GM23338 (cell line): ENCODE data around the gene EYA3. TPM values are rescaled to one million over a fixed set of nuclear protein-coding genes. Genes with fewer than 3 reads are reported as not detected.

Experiments used
- ATAC-seq: fragments of 200-7000 bp; cut with Tn5 transposase; 3 replicates; pipeline ENCODE4 v1.9.1; 2020
- DNase-seq: peaks from one replicate; pipeline ENCODE4 v3.0.0-alpha.2; 2015; ENCODE audit warnings: low spot score
- H2AFZ ChIP-seq: fragments of 200-600 bp; sonication (generic); 2 replicates; pipeline ENCODE4 v1.8.0; 2016; ENCODE audit warnings: antibody characterized with exemption, mild to moderate bottlenecking, moderate library complexity
- H3F3A ChIP-seq: fragments of 200-600 bp; sonication (generic); replicated peaks from 2 replicates; pipeline ENCODE4 v1.8.0; 2017; ENCODE audit warnings: antibody characterized with exemption, mixed run types, low read depth
- H3K27ac ChIP-seq: fragments of 200-600 bp; sonication (generic); 2 replicates; pipeline ENCODE4 v1.6.1; 2016; ENCODE audit warnings: low read depth
- H3K27me3 ChIP-seq: fragments of 200-600 bp; sonication (generic); 2 replicates; pipeline ENCODE4 v1.8.0; 2016; ENCODE audit warnings: mild to moderate bottlenecking, mixed run types, moderate library complexity; ENCODE audit not compliant: insufficient read depth
- H3K36me3 ChIP-seq: fragments of 200-600 bp; sonication (generic); 2 replicates; pipeline ENCODE4 v1.8.0; 2016; ENCODE audit warnings: mild to moderate bottlenecking; ENCODE audit not compliant: insufficient read depth
- H3K4me1 ChIP-seq: fragments of 200-600 bp; sonication (generic); 2 replicates; pipeline ENCODE4 v1.8.0; 2016; ENCODE audit warnings: mild to moderate bottlenecking, moderate library complexity; ENCODE audit not compliant: insufficient read depth
- H3K4me2 ChIP-seq: fragments of 200-600 bp; sonication (generic); 2 replicates; pipeline ENCODE4 v1.7.1; 2017; ENCODE audit warnings: mixed run types
- H3K4me3 ChIP-seq: fragments of 200-600 bp; sonication (generic); 2 replicates; pipeline ENCODE4 v1.6.1; 2016; ENCODE audit warnings: mixed run types
- H3K79me2 ChIP-seq: fragments of 200-600 bp; sonication (generic); replicated peaks from 2 replicates; pipeline ENCODE4 v1.8.0; 2017; ENCODE audit warnings: mild to moderate bottlenecking; ENCODE audit not compliant: insufficient read depth
- H3K9me2 ChIP-seq: fragments of 200-600 bp; sonication (generic); 2 replicates; pipeline ENCODE4 v1.8.0; 2017; ENCODE audit not compliant: insufficient read depth
- H4K20me1 ChIP-seq: fragments of 200-600 bp; sonication (generic); replicated peaks from 2 replicates; pipeline ENCODE4 v1.8.0; 2017; ENCODE audit warnings: mild to moderate bottlenecking; ENCODE audit not compliant: insufficient read depth
- H3K27ac Mint-ChIP-seq: 2 replicates; pipeline ENCODE4 v1.8.0; 2020; ENCODE audit warnings: inconsistent platforms, mild to moderate bottlenecking, moderate library complexity, mixed read lengths
- H3K27me3 Mint-ChIP-seq: 3 replicates; pipeline ENCODE4 v1.8.0; 2022; ENCODE audit warnings: low read depth, mild to moderate bottlenecking, moderate library complexity, mixed read lengths, inconsistent platforms; ENCODE audit not compliant: insufficient read depth, poor library complexity
- H3K36me3 Mint-ChIP-seq: 3 replicates; pipeline ENCODE4 v1.8.0; 2021; ENCODE audit warnings: low read depth, mild to moderate bottlenecking, inconsistent platforms, moderate library complexity, mixed read lengths
- H3K4me1 Mint-ChIP-seq: 3 replicates; pipeline ENCODE4 v1.8.0; 2020; ENCODE audit warnings: mild to moderate bottlenecking, inconsistent platforms, mixed read lengths
- H3K4me3 Mint-ChIP-seq: 3 replicates; pipeline ENCODE4 v1.8.0; 2021; ENCODE audit warnings: moderate library complexity, mild to moderate bottlenecking, inconsistent platforms, mixed read lengths
- H3K9me3 Mint-ChIP-seq: 3 replicates; pipeline ENCODE4 v1.8.0; 2020; ENCODE audit warnings: moderate library complexity, mild to moderate bottlenecking, inconsistent platforms, mixed read lengths
- CREB1 ChIP-seq: fragments of 250-450 bp; sonication (Bioruptor Pico); IDR thresholded peaks from 2 replicates; pipeline ENCODE4 v1.5.0; 2020; ENCODE audit warnings: low read depth, mild to moderate bottlenecking, moderate library complexity
- CTCF ChIP-seq, 2 experiments: fragments of 200-600 bp in 1 of 2; sonication (generic) in 1 of 2; conservative IDR thresholded peaks; 2 replicates each; pipeline versions ENCODE4 v1.5.1 to v1.6.1; 2016 to 2017; ENCODE audit warnings: antibody characterized with exemption in 2 of 2, low read depth in 2 of 2, mild to moderate bottlenecking in 2 of 2, moderate library complexity in 1 of 2
- ETS1 ChIP-seq: IDR thresholded peaks from 2 replicates; pipeline ENCODE4 v1.6.1; 2016; ENCODE audit warnings: antibody characterized with exemption
- EZH2 ChIP-seq: fragments of 200-600 bp; sonication (generic); IDR thresholded peaks from one replicate; pipeline ENCODE4 v1.8.0; 2017; ENCODE audit warnings: antibody characterized with exemption, mild to moderate bottlenecking, low read depth; ENCODE audit not compliant: unreplicated experiment
- EZH2phosphoT487 ChIP-seq: fragments of 200-600 bp; sonication (generic); IDR thresholded peaks from one replicate; pipeline ENCODE4 v1.8.1; 2018; ENCODE audit warnings: antibody characterized with exemption; ENCODE audit not compliant: unreplicated experiment
- JUNB ChIP-seq: IDR thresholded peaks from one replicate; pipeline ENCODE4 v1.6.1; 2016; ENCODE audit warnings: antibody characterized with exemption; ENCODE audit not compliant: unreplicated experiment
- NANOG ChIP-seq: IDR thresholded peaks from 2 replicates; pipeline ENCODE4 v1.6.1; 2016; ENCODE audit warnings: antibody characterized with exemption, borderline replicate concordance
- POLR2AphosphoS5 ChIP-seq: IDR thresholded peaks from 2 replicates; pipeline ENCODE4 v1.6.1; 2016; ENCODE audit warnings: antibody characterized with exemption, low read depth
- REST ChIP-seq: IDR thresholded peaks from one replicate; pipeline ENCODE4 v1.6.1; 2018; ENCODE audit warnings: antibody characterized with exemption; ENCODE audit not compliant: unreplicated experiment
- STAT1 ChIP-seq: IDR thresholded peaks from one replicate; pipeline ENCODE4 v1.6.1; 2016; ENCODE audit warnings: antibody characterized with exemption; ENCODE audit not compliant: unreplicated experiment
- ZNF114 ChIP-seq: fragments of 250-450 bp; sonication (Bioruptor Pico); IDR thresholded peaks from 2 replicates; pipeline ENCODE4 v1.5.0; 2020; ENCODE audit warnings: mild to moderate bottlenecking, moderate library complexity
- ZNF331 ChIP-seq: fragments of 250-450 bp; sonication (Bioruptor Pico); IDR thresholded peaks from 2 replicates; pipeline ENCODE4 v1.5.0; 2020; ENCODE audit warnings: low read depth, mild to moderate bottlenecking, moderate library complexity
- ZNF462 ChIP-seq: fragments of 250-450 bp; sonication (Bioruptor Pico); IDR thresholded peaks from 2 replicates; pipeline ENCODE4 v1.5.0; 2020; ENCODE audit warnings: mild to moderate bottlenecking, moderate library complexity
- polyA plus RNA-seq: library from polyadenylated mRNA; unstranded; fragments of >200 nt; fragmentation: Nextera tagmentation; extraction: Ambion mirVana; gene quantifications from 2 replicates; pipeline ENCODE4 v1.2.1, GENCODE V29; 2016
- total RNA-seq: library from RNA; depleted of rRNA; stranded (reverse); fragments of >200 nt; shearing (Covaris generic); gene quantifications from 2 replicates; pipeline ENCODE4 v1.2.3, GENCODE V29; 2014

EYA3 gene
- total and polyA plus RNA-seq, 2 experiments from 2014 or later, result 12.5 to 33.6 TPM

GRCh38 chr1:28096210-28097099 lies 8.0 kb upstream of the EYA3 start:
- H4K20me1 ChIP-seq, result no peaks in the 10 kb centered on the region
- no peaks in the 10 kb centered on the region for H3K4me1 ChIP-seq
- no peak overlapping the region for H3K27ac ChIP-seq
- Mint-ChIP-seq H3K4me3 (no peak overlapping the region; the same call in 2 of the 3 replicates), H3K4me1 (no peaks in the 10 kb centered on the region), H3K27me3 (peaks cover 3% of the 10 kb centered on the region), H3K9me3 (no peaks in the 10 kb centered on the region), H3K27ac (no peak overlapping the region), H3K36me3 (no peaks in the 10 kb centered on the region)
- H3K79me2 ChIP-seq, result no peaks in the 10 kb centered on the region
- DNase-seq (no peak), ATAC-seq (no peak)
- H3F3A ChIP-seq, result no peaks in the 10 kb centered on the region
- peak overlapping the region; percentile 83; the same call in 1 of the 2 replicates for H2AFZ ChIP-seq
- H3K4me2 ChIP-seq, result no peak overlapping the region
- no peaks in the 10 kb centered on the region for H3K27me3 ChIP-seq
- no peak for TF ChIP-seq JUNB
- no peak for TF ChIP-seq NANOG
- TF ChIP-seq EZH2phosphoT487, result no peak
- no peak for TF ChIP-seq EZH2
- no peak for TF ChIP-seq ZNF114 (CRISPR knock-in tag)
- no peak for TF ChIP-seq STAT1
- TF ChIP-seq CREB1 (CRISPR knock-in tag), result no peak
- no peak for TF ChIP-seq ETS1
- TF ChIP-seq ZNF462 (CRISPR knock-in tag), result no peak
- TF ChIP-seq ZNF331, result no peak
- TF ChIP-seq CTCF (conservative IDR thresholded peaks at IDR 0.05; ENCODE audit: low read depth in 2 of 2), result no peak
- no peak for TF ChIP-seq POLR2AphosphoS5
- no peak for TF ChIP-seq REST
- H3K36me3 ChIP-seq, result no peaks in the 10 kb centered on the region
- no peaks in the 10 kb centered on the region for H3K9me2 ChIP-seq
- H3K4me3 ChIP-seq, result no peak overlapping the region
